Measurements from ENCODE around the gene TSPAN1. TPM values are rescaled to one million over a fixed set of nuclear protein-coding genes. Genes with fewer than 3 reads are reported as not detected.

Gene TSPAN1
- total RNA-seq, 2 experiments from 2014 or later = not detected

GRCh38 chr1:46136711-46137110, 38.2 kb upstream of the TSPAN1 start:
- Mint-ChIP-seq H3K4me1 (ENCODE audit: low read depth) (peaks cover 18% of the 10 kb centered on the region), H3K4me3 (no peak overlapping the region), H3K9me3 (ENCODE audit: insufficient read depth) (no peaks in the 10 kb centered on the region), H3K27me3 (ENCODE audit: low read depth) (peaks cover 39% of the 10 kb centered on the region), H3K36me3 (ENCODE audit: low read depth) (peaks cover 2% of the 10 kb centered on the region), H3K27ac (no peak overlapping the region)
- DNase-seq (no peak), ATAC-seq (no peak)
- POLR2A ChIA-PET = no interaction called here
- CTCF ChIA-PET = interaction anchor here (1.7 kb wide), 1 partner anchor 87 kb away, joined by 4 read pairs; no protein-coding TSS in a partner anchor

- H3K36me3 Mint-ChIP-seq (ENCODE audit: low read depth) = no peaks in the 10 kb centered on the region
- no peak overlapping the region for H3K27ac Mint-ChIP-seq
- H3K4me1 Mint-ChIP-seq (ENCODE audit: low read depth) = peaks cover 11% of the 10 kb centered on the region
- no peaks in the 10 kb centered on the region for H3K9me3 Mint-ChIP-seq (ENCODE audit: insufficient read depth)
- ATAC-seq = no peak
- peaks cover 35% of the 10 kb centered on the region for H3K27me3 Mint-ChIP-seq (ENCODE audit: low read depth)
- POLR2A ChIA-PET = no interaction called here
- CTCF ChIA-PET = interaction anchor here (1.7 kb wide), 1 partner anchor 86 kb away, joined by 4 read pairs; no protein-coding TSS in a partner anchor
- no peak for DNase-seq
- H3K4me3 Mint-ChIP-seq = no peak overlapping the region
Observed at GRCh38 chr1:46137916-46138315, 37.0 kb upstream of the TSPAN1 start.

- Mint-ChIP-seq H3K4me3 (no peak overlapping the region), H3K4me1 (ENCODE audit: low read depth) (no peaks in the 10 kb centered on the region), H3K27me3 (ENCODE audit: low read depth) (peaks cover 7% of the 10 kb centered on the region), H3K27ac (no peak overlapping the region), H3K36me3 (ENCODE audit: low read depth) (no peaks in the 10 kb centered on the region), H3K9me3 (ENCODE audit: insufficient read depth) (no peaks in the 10 kb centered on the region)
- CTCF ChIA-PET = no interaction called here
- POLR2A ChIA-PET = no interaction called here
- DNase-seq = no peak
- no peak for ATAC-seq
Observed at GRCh38 chr1:46148318-46148717, 26.6 kb upstream of the TSPAN1 start.

GRCh38 chr1:46150085-46150484, 24.8 kb upstream of the TSPAN1 start:
- ATAC-seq (no peak), DNase-seq (no peak)
- Mint-ChIP-seq H3K27me3 (ENCODE audit: low read depth) (peaks cover 7% of the 10 kb centered on the region), H3K36me3 (ENCODE audit: low read depth) (no peaks in the 10 kb centered on the region), H3K4me1 (ENCODE audit: low read depth) (no peaks in the 10 kb centered on the region), H3K4me3 (no peak overlapping the region), H3K9me3 (ENCODE audit: insufficient read depth) (no peaks in the 10 kb centered on the region), H3K27ac (no peak overlapping the region)
- CTCF ChIA-PET = no interaction called here
- POLR2A ChIA-PET = no interaction called here

- Mint-ChIP-seq H3K36me3 (ENCODE audit: low read depth) (no peaks in the 10 kb centered on the region), H3K4me1 (ENCODE audit: low read depth) (no peaks in the 10 kb centered on the region), H3K27ac (no peak overlapping the region), H3K4me3 (no peak overlapping the region), H3K27me3 (ENCODE audit: low read depth) (peaks cover 5% of the 10 kb centered on the region), H3K9me3 (ENCODE audit: insufficient read depth) (no peaks in the 10 kb centered on the region)
- POLR2A ChIA-PET = no interaction called here
- ATAC-seq (no peak), DNase-seq (no peak)
- CTCF ChIA-PET = interaction anchor here (0.5 kb wide), 1 partner anchor 96 kb away, joined by 3 read pairs; no protein-coding TSS in a partner anchor
Observed at GRCh38 chr1:46152016-46152415, 22.9 kb upstream of the TSPAN1 start.

GRCh38 chr1:46153228-46153627, 21.7 kb upstream of the TSPAN1 start:
- Mint-ChIP-seq H3K36me3 (ENCODE audit: low read depth) (no peaks in the 10 kb centered on the region), H3K4me1 (ENCODE audit: low read depth) (no peaks in the 10 kb centered on the region), H3K27ac (no peak overlapping the region), H3K4me3 (no peak overlapping the region), H3K9me3 (ENCODE audit: insufficient read depth) (no peaks in the 10 kb centered on the region), H3K27me3 (ENCODE audit: low read depth) (peaks cover 5% of the 10 kb centered on the region)
- ATAC-seq = no peak
- POLR2A ChIA-PET = no interaction called here
- CTCF ChIA-PET = no interaction called here
- no peak for DNase-seq

- Mint-ChIP-seq H3K9me3 (ENCODE audit: insufficient read depth) (no peaks in the 10 kb centered on the region), H3K27me3 (ENCODE audit: low read depth) (peaks cover 5% of the 10 kb centered on the region), H3K4me1 (ENCODE audit: low read depth) (no peaks in the 10 kb centered on the region)
Observed at GRCh38 chr1:46153732-46154131, 21.2 kb upstream of the TSPAN1 start.

GRCh38 chr1:46157916-46158311, 17.0 kb upstream of the TSPAN1 start:
- ATAC-seq = no peak
- Mint-ChIP-seq H3K27me3 (ENCODE audit: low read depth) (peaks cover 5% of the 10 kb centered on the region), H3K9me3 (ENCODE audit: insufficient read depth) (no peaks in the 10 kb centered on the region), H3K4me3 (no peak overlapping the region), H3K27ac (no peak overlapping the region), H3K4me1 (ENCODE audit: low read depth) (no peaks in the 10 kb centered on the region), H3K36me3 (ENCODE audit: low read depth) (no peaks in the 10 kb centered on the region)
- POLR2A ChIA-PET = no interaction called here
- CTCF ChIA-PET = no interaction called here
- no peak for DNase-seq

More at GRCh38 chr1:46153732-46154131, 21.2 kb upstream of the TSPAN1 start:
- Mint-ChIP-seq H3K36me3 (ENCODE audit: low read depth) (no peaks in the 10 kb centered on the region), H3K4me3 (no peak overlapping the region), H3K27ac (no peak overlapping the region)
- ChIA-PET POLR2A (no interaction called here), CTCF (no interaction called here)
- ATAC-seq (no peak), DNase-seq (no peak)

GRCh38 chr1:46158312-46159281, 16.3 kb upstream of the TSPAN1 start:
- no peak for DNase-seq
- no peak overlapping the region for H3K27ac Mint-ChIP-seq
- no peaks in the 10 kb centered on the region for H3K9me3 Mint-ChIP-seq (ENCODE audit: insufficient read depth)
- ChIA-PET CTCF (no interaction called here), POLR2A (no interaction called here)
- no peaks in the 10 kb centered on the region for H3K36me3 Mint-ChIP-seq (ENCODE audit: low read depth)
- H3K4me1 Mint-ChIP-seq (ENCODE audit: low read depth) = no peaks in the 10 kb centered on the region
- H3K27me3 Mint-ChIP-seq (ENCODE audit: low read depth) = peaks cover 5% of the 10 kb centered on the region
- no peak for ATAC-seq
- H3K4me3 Mint-ChIP-seq = no peak overlapping the region

GRCh38 chr1:46159516-46159915, 15.4 kb upstream of the TSPAN1 start:
- ATAC-seq (no peak), DNase-seq (no peak)
- POLR2A ChIA-PET = no interaction called here
- H3K9me3 Mint-ChIP-seq (ENCODE audit: insufficient read depth) = no peaks in the 10 kb centered on the region
- H3K4me1 Mint-ChIP-seq (ENCODE audit: low read depth) = no peaks in the 10 kb centered on the region
- no peak overlapping the region for H3K27ac Mint-ChIP-seq
- peaks cover 5% of the 10 kb centered on the region for H3K27me3 Mint-ChIP-seq (ENCODE audit: low read depth)
- H3K4me3 Mint-ChIP-seq = no peak overlapping the region
- CTCF ChIA-PET = no interaction called here
- no peaks in the 10 kb centered on the region for H3K36me3 Mint-ChIP-seq (ENCODE audit: low read depth)

GRCh38 chr1:46160212-46160611, 14.7 kb upstream of the TSPAN1 start:
- CTCF ChIA-PET = no interaction called here

More at GRCh38 chr1:46160212-46160611, 14.7 kb upstream of the TSPAN1 start:
- ATAC-seq = no peak
- no peaks in the 10 kb centered on the region for H3K36me3 Mint-ChIP-seq (ENCODE audit: low read depth)
- POLR2A ChIA-PET = no interaction called here
- H3K9me3 Mint-ChIP-seq (ENCODE audit: insufficient read depth) = no peaks in the 10 kb centered on the region
- H3K27me3 Mint-ChIP-seq (ENCODE audit: low read depth) = peaks cover 5% of the 10 kb centered on the region
- no peaks in the 10 kb centered on the region for H3K4me1 Mint-ChIP-seq (ENCODE audit: low read depth)
- H3K27ac Mint-ChIP-seq = no peak overlapping the region
- no peak overlapping the region for H3K4me3 Mint-ChIP-seq
- DNase-seq = no peak
